ENCODE results near the gene CHST15. TPM values are rescaled to one million over a fixed set of nuclear protein-coding genes. Genes with fewer than 3 reads are reported as not detected.

CHST15 gene
- total RNA-seq, 1 experiment from 2014 or later: not detected

DNA sequence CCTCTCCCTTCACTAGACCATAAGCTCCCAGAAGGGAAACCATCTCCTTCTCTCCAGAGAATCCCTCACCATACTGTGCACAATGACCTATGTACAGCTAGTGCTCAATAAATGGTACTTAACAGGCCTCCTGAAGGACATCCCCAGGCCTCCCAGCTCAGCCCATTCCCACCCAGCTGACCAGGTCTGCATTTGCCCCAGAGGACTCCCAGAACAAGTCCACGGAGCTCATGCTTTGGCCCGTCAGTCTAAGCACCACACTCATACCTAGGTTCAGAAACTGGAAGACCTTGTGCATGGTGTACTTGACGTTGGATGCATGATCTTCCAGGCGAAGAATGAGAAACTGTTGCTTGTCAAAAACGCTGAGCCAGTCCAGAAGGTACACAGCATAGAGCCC is 81.3 kb downstream of the CHST15 start:
- no peak for DNase-seq (ENCODE audit: low spot score)

DNA sequence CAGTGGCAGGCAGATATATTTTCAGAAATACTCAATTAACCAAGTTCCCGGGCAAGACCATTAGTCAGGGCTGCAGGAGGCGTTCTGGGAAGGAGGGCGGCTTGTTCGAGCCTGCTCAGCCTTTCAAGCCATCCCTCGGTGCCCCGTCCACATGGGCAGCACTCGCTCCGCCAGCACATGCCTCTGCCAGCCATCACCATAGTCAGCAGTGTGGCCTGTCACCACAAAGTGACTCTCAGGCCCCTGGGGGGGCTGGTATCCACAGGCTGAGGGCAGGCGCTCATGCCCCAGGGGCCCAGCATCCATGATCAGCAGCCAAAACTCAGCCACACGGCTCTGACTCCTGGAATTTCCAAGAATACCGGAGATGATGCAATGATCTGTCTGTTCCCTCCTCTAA is 81.9 kb downstream of the CHST15 start:
- DNase-seq (ENCODE audit: low spot score): no peak

DNA sequence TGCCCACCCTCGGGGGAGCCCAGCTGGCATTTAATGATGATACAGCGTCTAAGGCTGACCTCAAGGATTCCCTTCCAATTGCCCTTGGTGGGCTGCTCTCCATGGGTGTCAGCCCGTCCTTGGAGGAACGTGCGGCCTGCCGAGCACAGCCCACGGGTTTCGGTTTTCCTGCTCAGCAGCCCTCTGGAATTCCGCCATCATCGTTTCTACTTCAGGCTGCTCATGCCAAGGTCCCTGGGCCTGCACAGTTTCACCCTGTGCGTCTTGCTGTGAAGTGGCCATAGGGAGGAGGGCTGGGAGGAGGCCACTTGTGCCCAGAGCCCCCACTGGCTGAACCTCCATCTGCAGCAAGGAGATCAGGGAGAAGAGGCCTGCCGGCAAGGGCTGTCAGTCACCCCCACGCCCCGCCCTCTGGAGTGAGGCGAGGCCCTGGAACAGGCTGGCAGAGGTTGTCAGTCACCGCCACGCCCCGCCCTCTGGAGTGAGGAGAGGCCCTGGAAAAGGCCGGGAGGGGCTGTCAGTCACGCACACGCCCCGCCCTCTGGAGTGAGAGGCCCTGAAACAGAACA is 82.8 kb downstream of the CHST15 start:
- DNase-seq (ENCODE audit: low spot score): no peak

DNA sequence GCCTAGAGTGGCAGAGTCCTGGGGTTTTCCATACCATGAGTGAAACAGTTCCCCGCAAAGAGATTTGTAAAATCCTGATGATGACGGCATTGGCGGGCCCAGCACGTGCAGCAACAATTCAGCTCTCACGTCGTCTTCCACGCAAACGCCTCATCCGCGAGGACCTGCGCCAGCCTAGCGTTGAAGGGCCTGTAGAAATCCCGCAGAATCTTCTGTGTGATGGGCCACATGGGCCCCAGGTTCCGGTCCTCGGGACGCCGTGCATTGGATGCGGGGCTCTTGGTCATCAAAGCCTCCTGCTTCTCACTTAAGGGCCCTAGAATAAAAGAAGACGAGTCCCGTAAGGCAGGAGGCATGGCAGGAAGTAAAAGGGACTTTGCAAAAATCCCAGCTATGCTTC is 83.4 kb downstream of the CHST15 start:
- no peak for DNase-seq (ENCODE audit: low spot score)

DNA sequence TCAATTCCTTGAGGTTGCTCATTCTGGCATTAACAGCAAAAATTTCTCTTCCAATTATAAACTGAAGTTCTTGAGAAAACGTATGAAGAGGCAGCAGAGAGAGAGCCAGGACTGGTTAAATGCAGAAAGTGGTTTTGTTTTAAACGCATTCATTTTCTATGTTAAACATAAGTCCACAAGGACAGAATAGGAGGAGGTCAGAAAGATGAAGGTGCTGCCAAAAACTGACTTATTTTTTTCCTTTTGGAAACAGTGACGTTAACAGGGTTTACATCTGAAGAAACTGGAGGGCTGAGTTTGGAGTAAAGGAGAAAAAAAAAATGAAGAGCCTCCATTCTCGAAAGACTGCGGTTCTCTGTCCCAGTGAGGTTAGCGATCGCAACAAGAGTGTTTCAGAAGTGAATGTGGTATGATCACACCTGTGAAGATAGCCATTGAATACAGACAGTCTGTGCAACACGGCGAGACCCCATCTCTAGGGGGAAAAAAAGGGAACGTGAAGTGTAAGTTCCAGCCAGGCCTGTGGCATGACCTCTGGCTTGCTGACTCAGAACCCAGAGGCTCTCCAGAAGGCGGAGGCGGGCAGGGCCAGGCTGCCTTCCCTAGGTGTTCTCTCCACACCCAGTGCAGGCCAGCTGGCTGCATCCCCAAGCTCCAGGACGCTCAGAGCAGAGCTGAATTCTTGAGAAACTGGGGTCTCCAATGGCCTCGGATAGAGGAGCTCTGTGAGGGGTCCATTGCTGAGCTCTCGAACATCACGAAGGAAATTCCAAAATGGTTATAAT is 84.0 kb downstream of the CHST15 start:
- DNase-seq (ENCODE audit: low spot score): no peak

DNA sequence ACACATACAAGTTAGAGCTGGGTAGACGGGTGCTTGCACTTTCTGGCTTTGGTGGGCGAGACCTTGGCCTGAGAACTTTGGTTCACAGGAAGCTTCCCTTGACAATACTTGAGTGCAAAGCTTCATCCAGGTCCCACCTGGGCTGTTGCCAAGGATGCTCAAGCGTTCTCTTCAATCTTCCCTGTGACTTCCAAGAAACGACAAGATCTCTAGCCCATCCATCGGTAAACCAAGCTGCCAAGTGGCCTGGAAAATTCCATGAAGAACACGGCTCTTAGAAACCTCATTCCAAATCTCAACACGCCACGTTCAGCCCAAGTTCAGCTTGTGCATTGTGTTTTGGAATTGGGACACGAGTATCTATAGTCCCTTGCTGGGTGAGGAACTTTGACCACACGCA is 84.7 kb downstream of the CHST15 start:
- no peak for DNase-seq (ENCODE audit: low spot score)

DNA sequence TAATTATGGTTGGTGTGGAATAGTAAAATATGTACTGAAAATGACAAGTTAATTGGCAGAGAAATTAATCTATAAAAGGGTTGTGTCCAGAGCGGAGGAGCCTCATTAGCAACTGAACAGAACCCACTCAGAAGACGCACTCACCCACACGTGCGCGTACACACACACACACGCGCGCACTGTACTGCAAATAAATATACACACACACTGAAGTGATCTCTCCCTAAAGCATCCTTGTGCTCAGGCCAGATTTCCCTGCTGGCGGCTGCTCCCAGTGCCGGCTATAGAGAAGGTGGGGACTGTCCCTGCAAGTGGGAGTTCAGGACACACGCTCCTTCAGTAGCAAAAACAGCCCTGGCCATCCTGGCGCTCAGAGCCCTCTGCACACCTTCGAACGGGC is 85.2 kb downstream of the CHST15 start:
- DNase-seq (ENCODE audit: low spot score): no peak

DNA sequence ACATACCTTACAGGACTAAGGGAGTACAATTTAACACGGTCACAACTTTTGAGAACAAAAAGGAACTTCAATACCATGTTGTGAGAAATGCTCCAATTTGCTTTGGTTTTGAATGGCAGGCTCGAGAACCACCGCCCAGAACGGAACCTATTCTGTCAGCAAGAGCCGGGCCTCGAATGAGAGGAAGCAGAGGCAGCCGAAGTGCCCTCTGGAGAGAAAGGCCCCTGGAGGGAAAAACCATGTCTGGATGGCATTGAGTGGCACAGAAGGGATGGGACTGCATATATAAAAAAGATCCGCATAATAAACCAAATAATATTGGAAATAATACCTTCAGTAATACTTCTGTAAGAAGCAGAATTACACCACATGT is 85.6 kb downstream of the CHST15 start:
- DNase-seq (ENCODE audit: low spot score): no peak

DNA sequence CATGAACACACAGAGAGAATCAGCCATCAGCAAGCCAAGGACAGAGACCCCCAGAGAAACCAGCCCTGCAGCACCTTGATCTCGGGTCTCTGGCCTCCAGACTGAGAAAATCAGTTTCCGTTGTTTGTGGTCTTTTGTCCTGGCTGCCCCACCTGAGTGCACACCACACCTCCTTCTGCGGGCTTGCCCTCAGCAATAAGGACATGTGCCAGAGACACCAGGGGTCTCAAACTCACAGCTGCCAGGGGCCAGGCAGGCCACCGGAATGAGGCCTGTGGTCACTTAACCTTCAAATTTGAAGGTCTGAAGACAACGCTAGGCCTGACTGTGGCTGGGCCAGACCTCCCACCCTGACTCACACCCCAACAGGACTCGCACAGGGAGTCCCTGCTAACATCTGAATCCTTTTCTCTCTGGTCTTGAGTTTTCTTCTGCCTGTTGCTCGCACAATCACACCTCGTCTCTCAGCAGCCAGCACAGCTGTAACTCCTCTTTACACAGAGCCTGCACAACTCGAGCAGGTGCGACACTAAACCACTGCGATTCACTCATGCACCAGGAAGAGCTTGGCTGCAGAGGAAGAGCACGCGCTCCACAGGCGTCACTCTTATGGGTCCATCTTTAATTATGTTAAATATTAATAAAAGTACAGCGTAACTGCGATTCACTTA is 86.2 kb downstream of the CHST15 start:
- DNase-seq (ENCODE audit: low spot score): no peak

DNA sequence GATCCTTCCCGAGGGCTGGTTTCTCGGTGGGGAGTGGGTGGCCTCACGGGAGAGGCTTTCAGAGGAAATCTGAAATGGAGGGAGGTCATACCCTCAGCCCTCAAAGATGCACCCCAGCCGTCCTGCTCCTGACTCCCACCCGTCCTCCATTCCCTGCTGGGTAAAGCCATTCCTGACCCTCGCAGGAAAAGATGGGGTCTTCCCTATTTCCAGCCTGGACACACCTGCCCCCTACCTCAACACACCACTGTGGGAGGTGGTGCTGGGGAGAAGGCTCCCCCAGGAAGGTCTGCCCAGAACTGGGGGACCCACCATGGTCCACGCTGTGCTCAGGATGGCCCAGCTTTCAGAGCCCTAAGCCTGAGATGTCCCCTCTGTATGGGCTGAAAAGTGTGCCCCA is 86.9 kb downstream of the CHST15 start:
- DNase-seq (ENCODE audit: low spot score): no peak

DNA sequence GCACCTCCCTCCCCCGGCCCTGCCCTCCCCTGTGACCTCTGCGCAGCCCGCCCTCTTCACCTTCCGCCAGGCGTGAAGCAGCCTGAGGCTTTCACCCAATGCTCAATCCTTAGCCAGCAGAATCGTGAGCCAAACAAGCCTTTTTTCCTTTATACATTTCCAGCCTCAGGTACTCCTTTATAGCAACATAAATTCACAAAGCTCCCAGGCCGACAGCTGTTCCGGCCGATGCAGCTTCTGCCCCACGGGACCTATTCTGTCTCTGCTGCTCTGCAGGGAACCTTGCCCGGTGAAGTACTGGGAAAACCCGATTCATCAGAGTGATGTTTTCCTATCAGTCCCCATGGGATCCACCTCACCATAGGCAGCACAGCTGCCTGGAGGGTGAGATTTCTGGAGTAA is 87.4 kb downstream of the CHST15 start:
- no peak for DNase-seq (ENCODE audit: low spot score)

DNA sequence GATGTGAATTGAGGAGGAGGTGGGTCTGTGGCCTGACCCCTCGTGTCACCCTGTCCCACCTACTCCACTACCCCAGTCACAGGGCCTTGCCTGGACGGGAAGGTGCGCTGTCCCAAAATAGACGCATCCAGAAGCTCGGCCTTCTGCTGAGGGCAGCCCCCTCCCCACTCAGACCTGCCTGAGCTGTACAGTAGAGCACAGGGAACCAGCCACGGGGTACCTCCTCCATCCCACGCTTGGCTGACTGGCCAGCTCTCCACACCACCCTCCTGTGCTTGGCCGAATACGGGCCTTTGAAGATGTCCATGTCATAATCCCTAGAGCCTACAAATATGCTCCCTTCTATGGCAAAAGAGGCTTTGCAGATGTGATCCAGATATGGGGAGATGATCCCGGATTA is 88.3 kb downstream of the CHST15 start:
- no peak for DNase-seq (ENCODE audit: low spot score)

DNA sequence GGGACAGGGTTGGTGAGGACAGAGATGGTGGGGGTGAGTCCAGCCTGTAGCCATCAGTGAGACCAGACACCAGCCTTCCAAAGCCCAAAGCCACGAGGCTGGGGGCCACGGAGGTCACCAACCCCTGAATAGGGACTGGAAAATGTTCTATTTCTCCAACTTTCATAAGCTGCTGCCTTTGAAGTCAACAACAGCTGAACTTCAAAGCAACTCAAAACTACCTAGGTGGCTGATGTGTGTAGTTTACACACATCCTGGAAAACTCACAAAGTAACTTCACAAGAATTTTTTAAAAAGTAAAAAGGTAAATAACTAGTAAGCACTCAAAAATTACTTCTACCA is 88.8 kb downstream of the CHST15 start:
- no peak for DNase-seq (ENCODE audit: low spot score)

DNA sequence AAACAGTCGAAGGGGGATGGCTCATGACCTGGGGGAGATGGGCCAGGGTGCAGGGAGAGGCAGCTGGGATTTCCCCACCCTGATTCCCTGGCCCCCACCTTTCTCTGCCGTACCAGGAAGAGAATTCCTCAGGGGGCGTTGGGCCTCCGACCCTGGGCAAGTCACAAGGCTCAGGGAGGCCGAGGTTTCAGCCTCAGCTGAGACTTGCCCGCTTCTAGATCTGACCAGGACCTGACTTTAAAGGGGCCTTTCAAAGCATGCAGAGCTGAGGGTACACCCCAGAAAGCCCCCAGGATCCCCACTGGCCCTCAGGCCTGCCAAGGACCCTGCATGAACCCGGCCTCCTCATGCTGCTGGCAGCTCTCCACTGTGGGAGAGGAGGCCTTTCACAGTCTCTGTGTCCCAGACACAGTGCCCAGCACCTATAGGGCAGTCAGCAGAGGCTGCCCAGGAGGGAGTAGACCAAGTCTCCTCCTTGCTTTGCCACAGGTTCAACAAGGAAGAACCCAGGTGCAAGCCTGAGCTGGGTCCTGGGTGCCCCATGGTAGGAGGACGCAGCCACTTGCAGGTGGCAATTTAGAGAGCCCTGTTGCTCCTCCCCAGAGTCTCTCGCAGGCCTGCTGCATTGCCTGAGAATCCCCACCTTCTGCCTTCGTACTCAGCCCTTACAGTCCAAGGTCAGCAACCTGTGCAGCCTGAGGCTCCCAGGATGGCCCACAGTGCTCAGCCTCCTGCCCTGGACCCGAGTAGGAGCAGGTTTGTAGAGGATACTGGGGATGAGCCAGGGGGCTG is 89.3 kb downstream of the CHST15 start:
- no peak for DNase-seq (ENCODE audit: low spot score)

DNA sequence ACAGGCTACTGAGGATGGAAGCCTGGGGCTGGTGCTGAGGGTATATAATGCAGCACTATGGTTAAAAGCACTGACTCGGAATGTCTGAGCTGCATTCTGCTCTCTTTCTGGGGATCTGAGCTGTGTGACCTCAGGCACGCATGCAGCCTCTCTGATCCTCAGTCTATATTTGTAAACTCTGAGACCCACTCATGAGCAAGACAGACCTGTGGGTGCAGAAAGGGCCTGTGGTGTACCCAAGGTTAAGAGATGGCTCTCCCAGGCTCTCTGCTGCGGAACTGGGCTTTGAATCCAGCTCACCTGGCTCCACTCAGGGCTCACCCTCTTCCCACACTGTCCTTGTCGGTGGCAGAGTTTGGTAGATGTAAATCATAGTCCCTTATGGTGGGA is 89.9 kb downstream of the CHST15 start:
- DNase-seq (ENCODE audit: low spot score): no peak

DNA sequence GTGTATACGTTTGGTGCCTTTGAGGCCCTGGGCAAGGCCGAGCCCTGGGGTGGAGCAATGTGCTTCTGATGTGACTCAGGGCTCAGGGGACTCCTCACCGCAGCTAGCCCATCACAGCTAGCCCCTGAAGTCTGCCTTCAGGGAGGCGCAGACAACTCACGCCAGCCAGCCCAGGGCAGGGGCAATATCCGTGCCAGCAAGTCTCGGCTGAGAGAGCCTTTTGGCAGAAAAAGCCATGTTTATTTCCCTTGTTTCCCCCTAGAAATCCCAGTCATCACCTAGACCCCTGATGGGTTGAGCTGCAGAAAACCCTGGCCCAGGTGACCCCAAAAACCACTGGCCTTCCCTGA is 90.4 kb downstream of the CHST15 start:
- no peak for DNase-seq (ENCODE audit: low spot score)

DNA sequence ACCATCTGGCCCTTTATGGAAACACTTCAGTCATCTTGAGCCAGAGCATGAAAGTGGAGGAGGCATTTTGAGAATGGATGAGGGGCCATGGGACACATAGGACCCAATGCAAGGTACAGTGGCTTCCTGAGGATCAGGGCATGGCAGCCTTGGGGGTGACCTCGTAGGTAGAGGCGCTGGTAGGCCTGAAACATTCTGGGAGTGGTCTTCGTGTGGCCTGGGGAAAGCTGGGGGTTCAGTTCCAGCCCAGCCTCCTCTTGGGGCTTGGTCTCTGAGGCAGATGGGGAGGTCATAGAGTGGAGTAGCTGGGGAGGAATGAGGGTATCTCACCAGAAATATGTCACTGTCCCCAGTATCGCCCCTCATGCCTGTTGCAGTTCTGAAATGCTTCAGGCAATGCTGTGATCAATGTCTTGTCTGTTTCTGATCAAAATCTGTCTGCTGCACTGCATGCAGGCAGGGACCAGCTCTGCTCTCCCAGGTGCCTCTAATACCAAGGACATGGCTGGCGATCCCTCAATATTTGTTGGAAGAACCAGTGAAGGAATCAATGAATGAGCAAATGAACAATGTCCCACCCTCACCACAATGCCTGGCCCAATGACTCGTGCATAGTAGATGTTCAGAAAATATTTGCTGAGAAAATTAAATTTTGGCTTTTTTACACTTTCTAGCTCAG is 90.9 kb downstream of the CHST15 start:
- DNase-seq (ENCODE audit: low spot score): no peak

DNA sequence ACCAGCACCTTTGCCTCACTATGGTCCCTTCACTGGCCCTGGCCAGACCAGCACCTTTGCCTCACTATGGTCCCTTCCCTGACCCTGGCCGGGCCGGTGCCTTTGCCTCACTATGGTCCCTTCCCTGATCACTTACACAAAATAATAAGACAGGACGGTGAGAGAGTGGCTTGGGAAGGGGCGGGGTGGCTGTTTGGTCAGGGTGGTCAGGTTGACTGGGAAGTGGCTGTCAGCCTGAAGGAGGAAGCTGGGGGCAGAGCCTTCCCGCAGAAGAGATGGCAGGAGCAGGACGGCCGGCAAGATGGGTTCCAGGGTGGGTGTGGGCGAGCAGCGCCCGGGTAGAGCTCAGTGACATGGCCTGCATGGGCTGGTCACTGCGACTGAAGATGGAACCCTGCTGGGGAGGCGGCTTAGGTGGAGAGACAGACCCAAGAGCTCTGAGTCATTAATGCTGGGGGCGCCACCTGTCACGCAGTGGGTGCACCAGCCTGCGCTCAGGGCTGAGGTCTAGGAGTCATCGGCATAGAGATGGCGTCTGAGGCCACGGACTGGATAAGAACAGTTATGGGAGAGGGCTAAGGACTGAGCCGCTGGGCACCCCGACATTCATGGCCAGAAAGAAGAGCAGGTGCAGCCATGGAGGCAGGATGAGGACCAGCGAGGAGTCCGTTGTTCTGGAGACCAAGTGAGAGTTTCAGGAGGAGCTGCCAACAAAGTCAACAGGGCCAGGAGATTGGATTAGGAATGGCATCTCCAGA is 91.8 kb downstream of the CHST15 start:
- DNase-seq (ENCODE audit: low spot score): no peak

DNA sequence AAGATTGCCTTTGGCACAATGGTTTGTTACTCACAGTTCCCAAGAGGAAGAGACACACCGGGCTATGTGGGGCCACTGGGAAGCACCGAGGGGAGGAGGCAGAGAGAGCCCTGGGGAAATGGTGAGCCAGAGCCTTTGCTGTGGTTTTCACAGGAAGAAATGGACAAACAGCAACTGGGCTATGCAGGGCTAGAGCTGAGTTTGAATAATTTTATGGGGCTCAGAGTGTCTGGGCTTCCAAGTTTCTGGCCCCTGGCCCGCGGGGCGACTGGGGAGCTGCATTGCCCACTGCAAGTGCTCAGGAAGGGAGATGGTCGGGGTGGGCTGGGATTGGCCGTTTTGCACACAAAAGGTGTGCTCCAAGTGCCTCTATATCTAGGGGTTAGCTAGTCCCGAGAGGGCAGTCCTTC is 92.6 kb downstream of the CHST15 start:
- DNase-seq (ENCODE audit: low spot score): no peak

DNA sequence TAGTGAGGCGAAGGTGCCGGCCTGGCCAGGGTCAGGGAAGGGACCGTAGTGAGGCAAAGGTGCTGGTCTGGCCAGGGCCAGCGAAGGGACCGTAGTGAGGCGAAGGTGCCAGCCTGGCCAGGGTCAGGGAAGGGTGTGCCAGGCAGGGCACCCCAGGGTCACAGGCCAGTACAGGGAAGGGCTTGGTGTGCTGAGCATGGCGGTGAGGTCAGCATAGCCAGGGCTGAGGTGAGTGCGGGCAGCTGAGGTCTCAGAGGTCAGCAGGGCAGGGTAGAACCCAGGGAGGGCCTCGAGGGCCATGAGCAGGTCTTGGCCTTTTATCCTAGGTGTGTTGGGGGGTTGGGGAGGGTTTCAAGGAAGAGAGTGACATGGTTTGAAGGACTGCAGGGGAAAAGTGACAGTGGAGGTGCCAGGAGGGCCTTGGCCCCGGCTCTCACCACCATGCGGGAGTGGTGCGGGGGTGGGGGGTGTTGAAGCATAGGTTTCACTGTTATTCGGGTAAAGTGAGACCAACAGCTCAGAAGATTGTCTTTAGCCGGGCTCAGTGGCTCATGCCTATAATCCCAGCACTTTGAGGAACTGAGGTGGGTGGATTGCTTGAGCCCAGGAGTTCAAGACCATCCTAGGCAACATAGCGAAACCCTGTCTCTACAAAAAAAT is 93.3 kb downstream of the CHST15 start:
- DNase-seq (ENCODE audit: low spot score): no peak

DNA sequence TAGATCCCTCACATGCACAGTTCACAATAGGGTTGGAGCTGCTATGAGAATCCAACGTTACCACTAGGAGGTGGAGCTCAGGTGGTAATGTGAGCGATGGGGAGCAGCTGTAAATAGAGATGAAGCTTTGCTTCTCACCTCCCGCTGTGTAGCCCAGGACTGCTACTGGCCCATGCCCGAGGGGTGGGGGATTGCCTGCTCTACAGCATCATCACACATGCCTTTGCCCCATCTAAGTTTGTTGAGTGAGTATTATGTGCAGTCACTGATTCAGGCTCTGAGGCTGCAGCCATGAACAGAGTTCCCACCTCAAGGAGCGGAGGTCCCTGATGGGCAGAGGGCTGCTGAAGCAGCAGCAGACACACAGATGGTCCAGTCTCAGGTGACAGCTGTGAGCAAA is 94.1 kb downstream of the CHST15 start:
- DNase-seq (ENCODE audit: low spot score): no peak
